ENCODE results near the gene FRMD3. TPM values are rescaled to one million over a fixed set of nuclear protein-coding genes. Genes with fewer than 3 reads are reported as not detected.

FRMD3 gene
- total RNA-seq, 1 experiment from 2014 or later = 0.55 TPM

DNA sequence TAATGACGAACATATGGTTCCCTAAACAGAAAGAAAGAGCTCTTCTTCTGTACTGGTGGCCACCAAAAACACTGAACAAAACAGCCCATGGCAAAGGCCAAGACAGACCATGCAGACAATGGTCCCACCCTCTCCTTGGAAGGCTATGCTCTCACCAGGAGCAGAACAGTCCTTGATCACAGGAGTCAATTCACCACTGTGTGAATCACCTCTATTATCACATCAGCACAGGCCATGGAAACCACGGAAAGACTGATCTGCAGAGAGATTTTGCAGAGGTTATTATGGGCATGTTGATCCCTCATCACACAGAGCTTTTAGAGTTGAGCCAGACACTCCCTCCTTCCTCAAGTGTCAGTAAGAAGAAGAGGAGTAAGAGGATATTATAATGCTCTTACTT, 341.3 kb downstream of the FRMD3 start:
- Histone ChIP-seq H2AK5ac (ENCODE audit: insufficient read length, low read length) (no peak overlapping the region), H3K9me3 (ENCODE audit: control insufficient read depth, low read depth, low read length) (no peaks in the 10 kb centered on the region), H3T11ph (ENCODE audit: low read length) (no peak overlapping the region), H2BK15ac (ENCODE audit: low read depth, low read length) (no peak overlapping the region), H3K79me1 (ENCODE audit: insufficient read depth, low read depth, low read length, poor library complexity, severe bottlenecking) (no peaks in the 10 kb centered on the region), H3K56ac (ENCODE audit: insufficient read length, low read depth, low read length) (no peak overlapping the region), H3K4me2 (ENCODE audit: insufficient read depth, insufficient read length, low read length) (no peak overlapping the region), H4K20me1 (ENCODE audit: control insufficient read depth, insufficient read depth, insufficient read length) (no peaks in the 10 kb centered on the region), H3K14ac (ENCODE audit: insufficient read depth, low read length) (no peak overlapping the region), H2AFZ (ENCODE audit: low read length) (no peak overlapping the region), H4K5ac (ENCODE audit: insufficient read length, low read depth, low read length) (no peak overlapping the region), H3K4ac (ENCODE audit: low read depth, low read length) (no peak overlapping the region), H2BK20ac (ENCODE audit: low read depth, low read length, poor library complexity, severe bottlenecking) (no peak overlapping the region), H3K23ac (ENCODE audit: insufficient read length, low read depth, low read length) (no peak overlapping the region), H3K79me2 (ENCODE audit: insufficient read depth, low read length) (no peaks in the 10 kb centered on the region), H4K91ac (ENCODE audit: insufficient read length, low read depth, low read length) (no peak overlapping the region), H3K9ac (ENCODE audit: extremely low read depth, insufficient read length, low read length) (no peak overlapping the region), H2BK12ac (ENCODE audit: insufficient read length, low read depth, low read length) (no peak overlapping the region), H3K27ac (ENCODE audit: insufficient read length, low read depth, low read length) (no peak overlapping the region), H3K4me1 (ENCODE audit: insufficient read depth, low read length) (no peaks in the 10 kb centered on the region), H3K27me3 (ENCODE audit: insufficient read depth, low read length) (no peaks in the 10 kb centered on the region), H4K8ac (replicated peaks; ENCODE audit: insufficient read length, low read depth, low read length) (no peak overlapping the region), H2BK5ac (ENCODE audit: insufficient read length, low read length) (no peak overlapping the region), H3K23me2 (ENCODE audit: insufficient read length, low read depth, low read length, poor library complexity, severe bottlenecking) (no peaks in the 10 kb centered on the region), H2BK120ac (ENCODE audit: low read depth, low read length, poor library complexity, severe bottlenecking) (no peak overlapping the region), H3K18ac (ENCODE audit: insufficient read length, low read depth, low read length) (no peak overlapping the region)
- WGBS (ENCODE audit: extremely low coverage, insufficient read length, low lambda C conversion rate) = no CpG with 5 or more reads among the region's 2 CpGs
- no peaks in the 10 kb centered on the region for H3K9me3 Mint-ChIP-seq
- H3K36me3 Mint-ChIP-seq (ENCODE audit: insufficient read depth in 1 of 3, low read depth in 3 of 3) = no peaks in the 10 kb centered on the region
- peak overlapping the region in 1 of 3 experiments; percentile 28; a peak in 1 of 7 replicates for H3K27ac Mint-ChIP-seq
- H3K27me3 Mint-ChIP-seq (ENCODE audit: low read depth) = no peaks in the 10 kb centered on the region
- H3K4me3 Mint-ChIP-seq = no peak overlapping the region
- no peak for DNase-seq
- peaks cover 9 to 22% of the 10 kb centered on the region in 2 experiments for H3K4me1 Mint-ChIP-seq
- TF ChIP-seq, protein P1, sequence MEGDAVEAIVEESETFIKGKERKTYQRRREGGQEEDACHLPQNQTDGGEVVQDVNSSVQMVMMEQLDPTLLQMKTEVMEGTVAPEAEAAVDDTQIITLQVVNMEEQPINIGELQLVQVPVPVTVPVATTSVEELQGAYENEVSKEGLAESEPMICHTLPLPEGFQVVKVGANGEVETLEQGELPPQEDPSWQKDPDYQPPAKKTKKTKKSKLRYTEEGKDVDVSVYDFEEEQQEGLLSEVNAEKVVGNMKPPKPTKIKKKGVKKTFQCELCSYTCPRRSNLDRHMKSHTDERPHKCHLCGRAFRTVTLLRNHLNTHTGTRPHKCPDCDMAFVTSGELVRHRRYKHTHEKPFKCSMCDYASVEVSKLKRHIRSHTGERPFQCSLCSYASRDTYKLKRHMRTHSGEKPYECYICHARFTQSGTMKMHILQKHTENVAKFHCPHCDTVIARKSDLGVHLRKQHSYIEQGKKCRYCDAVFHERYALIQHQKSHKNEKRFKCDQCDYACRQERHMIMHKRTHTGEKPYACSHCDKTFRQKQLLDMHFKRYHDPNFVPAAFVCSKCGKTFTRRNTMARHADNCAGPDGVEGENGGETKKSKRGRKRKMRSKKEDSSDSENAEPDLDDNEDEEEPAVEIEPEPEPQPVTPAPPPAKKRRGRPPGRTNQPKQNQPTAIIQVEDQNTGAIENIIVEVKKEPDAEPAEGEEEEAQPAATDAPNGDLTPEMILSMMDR (conservative IDR thresholded peaks at IDR 0.05) = no peak

Other genes starting within 250 kb of the FRMD3 start
- gene IDNK, start 84.7 kb upstream of the FRMD3 start, total RNA-seq (2021) = 0.59 and 1.4 TPM in 2 replicates
- 111 and 116 TPM in 2 replicates for gene UBQLN1, start 169.6 kb upstream of the FRMD3 start, total RNA-seq (2021)

All from H9 (cell line).